GM12878 (cell line): ENCODE measurements around the gene LIF. TPM values are rescaled to one million over a fixed set of nuclear protein-coding genes. Genes with fewer than 3 reads are reported as not detected.

Experiments used
- ATAC-seq: fragments of 200-7000 bp; cut with Tn5 transposase; 3 replicates; pipeline ENCODE4 v1.9.1; 2020; ENCODE audit warnings: mild to moderate bottlenecking, moderate library complexity
- BruUV-seq: library from RNA; stranded (reverse); fragments of 400-500 nt; replicated peaks from 2 replicates; lab custom pipeline; 2021; lab: Mats Ljungman, UMichigan
- CTCF ChIA-PET: fragments of 300-600 bp; sonication (Branson Sonifier 250); formaldehyde crosslinking; extraction: SDS; loops from one replicate; lab custom pipeline; 2021; ENCODE audit warnings: inconsistent platforms; lab: Yijun Ruan, JAX
- POLR2A ChIA-PET: fragments of 350-600 bp; formaldehyde crosslinking; extraction: SDS; loops from one replicate; lab custom pipeline; 2021; ENCODE audit warnings: inconsistent platforms; lab: Charles Lee
- RAD21 ChIA-PET: fragments of 300-600 bp; sonication (Branson Sonifier 250); formaldehyde crosslinking; loops from one replicate; lab custom pipeline; 2023; ENCODE audit warnings: antibody characterized with exemption; ENCODE audit not compliant: unreplicated experiment; lab: Charles Lee
- SMC1A ChIA-PET: fragments of 300-600 bp; sonication (Branson Sonifier 250); formaldehyde crosslinking; loops from one replicate; lab custom pipeline; 2023; ENCODE audit not compliant: unreplicated experiment, uncharacterized antibody; lab: Charles Lee
- DNase-seq: peaks from one replicate; pipeline ENCODE4 v3.0.0-alpha.2; 2011; ENCODE audit warnings: low read depth, low spot score
- FAIRE-seq: peaks from 3 replicates; lab custom pipeline; 2011; peaks lifted over from hg19 to GRCh38; lab: Jason Lieb, UNC
- H2AFZ ChIP-seq: 2 replicates; pipeline ENCODE4 v1.6.0; 2011; ENCODE audit warnings: low read depth, low read length, control low read depth; ENCODE audit not compliant: control insufficient read depth
- H3K27ac ChIP-seq: 2 replicates; pipeline ENCODE4 v1.5.1; 2011; ENCODE audit warnings: control low read depth; ENCODE audit not compliant: control insufficient read depth, insufficient read depth
- H3K27me3 ChIP-seq, 2 experiments: replicated peaks in 1 of 2; 2 replicates each; pipeline versions ENCODE4 v1.6.0 to v1.6.1; 2011; ENCODE audit warnings: low read length in 1 of 2; ENCODE audit not compliant: control insufficient read depth in 2 of 2, insufficient read depth in 2 of 2
- H3K36me3 ChIP-seq, 2 experiments: 2 replicates each; pipeline ENCODE4 v1.5.1; 2011; ENCODE audit warnings: low read length in 1 of 2; ENCODE audit not compliant: control insufficient read depth in 2 of 2, insufficient read depth in 2 of 2
- H3K4me1 ChIP-seq: 2 replicates; pipeline ENCODE4 v1.6.1; 2011; ENCODE audit warnings: mild to moderate bottlenecking, low read length, moderate library complexity, mixed read lengths; ENCODE audit not compliant: control insufficient read depth, insufficient read depth
- H3K4me2 ChIP-seq: 2 replicates; pipeline ENCODE4 v1.6.0; 2011; ENCODE audit warnings: control low read depth; ENCODE audit not compliant: control insufficient read depth, insufficient read depth
- H3K4me3 ChIP-seq: fragments of 200-600 bp; sonication (generic); 2 replicates; pipeline ENCODE4 v1.5.1; 2016
- H3K79me2 ChIP-seq: 2 replicates; pipeline ENCODE4 v1.6.0; 2011; ENCODE audit warnings: low read length; ENCODE audit not compliant: control insufficient read depth, insufficient read depth
- H3K9ac ChIP-seq: 2 replicates; pipeline ENCODE4 v1.8.0; 2011; ENCODE audit warnings: low read length, control low read depth, mixed read lengths; ENCODE audit not compliant: control insufficient read depth, insufficient read depth
- H3K9me3 ChIP-seq: replicated peaks from 3 replicates; pipeline ENCODE4 v1.5.1; 2011; ENCODE audit warnings: mild to moderate bottlenecking, low read length; ENCODE audit not compliant: control insufficient read depth, insufficient read depth
- H4K20me1 ChIP-seq: 2 replicates; pipeline ENCODE4 v1.6.0; 2011; ENCODE audit not compliant: control insufficient read depth, insufficient read depth
- ASH2L ChIP-seq: fragments of 300-600, 200-600 bp; sonication (generic); IDR thresholded peaks from 2 replicates; pipeline ENCODE4 v1.6.1; 2017; ENCODE audit warnings: low read depth, mild to moderate bottlenecking, borderline replicate concordance
- BACH1 ChIP-seq: fragments of 450-650 bp; IDR thresholded peaks from 2 replicates; pipeline ENCODE4 v1.6.1; 2017; ENCODE audit warnings: mild to moderate bottlenecking, borderline replicate concordance
- NFYA ChIP-seq: IDR thresholded peaks from 2 replicates; pipeline ENCODE4 v1.6.1; 2011; ENCODE audit warnings: low read depth, mild to moderate bottlenecking, low read length, improper control_type of control experiment, borderline replicate concordance
- ZBTB11 ChIP-seq: fragments of 450-650 bp; formaldehyde crosslinking; IDR thresholded peaks from 2 replicates; pipeline ENCODE4 v1.5.0; 2022; ENCODE audit warnings: mild to moderate bottlenecking, missing genetic modification characterization
- WGBS: methylation state at CpG from one replicate; pipeline ENCODE4 v1.1.6; 2016; ENCODE audit warnings: low lambda C conversion rate; ENCODE audit not compliant: insufficient replicate concordance, insufficient coverage; ENCODE audit errors: missing lambda C conversion rate; 5-methylcytosine and 5-hydroxymethylcytosine counted together
- in situ Hi-C: fragments of 300-500 bp; cut with MboI; formaldehyde crosslinking; loops from 9 replicates; pipeline ENCODE4 v1.14.3; 2018; ENCODE audit warnings: mixed read lengths
- intact Hi-C: fragments of 100-400 bp; cut with micrococcal nuclease; formaldehyde crosslinking; loops from one replicate; pipeline ENCODE4 v1.14.2; 2022; ENCODE audit not compliant: unreplicated experiment
- polyA plus RNA-seq, 11 experiments: library from polyadenylated mRNA; depleted of rRNA in 4 of 11; unstranded in 6 of 11; stranded (reverse) in 5 of 11; fragments of >200 nt; fragmentation: Nextera tagmentation in 4 of 11; fragmentation: Illumina TruSeq in 1 of 11; extraction: Ambion mirVana in 4 of 11; extraction: Trizol in 1 of 11; gene quantifications; 1 replicate in 1 of 11; 2 replicates in 10 of 11; pipeline versions ENCODE4 v1.2.1 to v1.2.3, GENCODE V29; 2011 to 2016; ENCODE audit warnings: inconsistent platforms in 2 of 11, missing spikeins in 2 of 11, low read depth in 1 of 11
- total RNA-seq, 4 experiments: library from RNA; depleted of rRNA in 3 of 4; stranded (reverse); fragments of >200 nt in 3 of 4; fragmentation: Illumina TruSeq in 1 of 4; extraction: Trizol in 1 of 4; gene quantifications; 2 replicates each; pipeline versions ENCODE4 v1.2.1 to v1.2.3, GENCODE V29; 2013 to 2021

Gene LIF
- total and polyA plus RNA-seq, 10 of the 15 experiments (the other 5 are each of a cell fraction or from before 2014, with no cell fraction given): 0.05 to 3.4 (median 0.97) TPM

GRCh38 chr22:30260276-30260675 is 13.7 kb upstream of the LIF start:
- Histone ChIP-seq H3K9me3 (no peaks in the 10 kb centered on the region), H3K79me2 (no peaks in the 10 kb centered on the region), H4K20me1 (no peaks in the 10 kb centered on the region), H3K9ac (no peak overlapping the region), H3K4me3 (no peak overlapping the region), H3K4me2 (no peak overlapping the region), H2AFZ (no peak overlapping the region), H3K27ac (no peak overlapping the region), H3K4me1 (0 out of 2 replicates have a peak, but pooled peaks cover under 1% of the 10 kb centered on the region), H3K36me3 (no peaks in the 10 kb centered on the region), H3K27me3 (no peaks in the 10 kb centered on the region)
- in situ Hi-C loops: loop anchor here (5.0 kb wide), 1 partner anchor 153 kb away; no protein-coding TSS in a partner anchor
- TF ChIP-seq ASH2L (no peak), ZBTB11 (CRISPR knock-in tag) (no peak), NFYA (no peak), BACH1 (no peak)
- ChIA-PET POLR2A (no interaction called here), RAD21 (interaction anchor here (1.6 kb wide), 1 partner anchor 28 kb away, joined by 5 read pairs; no protein-coding TSS in a partner anchor), CTCF (interaction anchor here (1.6 to 3.1 kb wide), 3 partner anchors 24 to 148 kb away, joined by 4 to 21 read pairs (median 19); no protein-coding TSS in a partner anchor), SMC1A (interaction anchor here (1.3 kb wide), 1 partner anchor 141 kb away, joined by 4 read pairs; no protein-coding TSS in a partner anchor)
- intact Hi-C loops: no loop called here
- DNase-seq: no peak
- no peak for ATAC-seq
- 56% methylated on average over 11 of the region's 11 CpGs for WGBS
- FAIRE-seq: no peak
- BruUV-seq: no TSS peak
